ENCODE results near the gene ZNF358. TPM values are rescaled to one million over a fixed set of nuclear protein-coding genes. Genes with fewer than 3 reads are reported as not detected.

The ZNF358 gene
- total and polyA plus RNA-seq, 2 of the 13 experiments (the other 11 are each of a cell fraction or from before 2014, with no cell fraction given), result 9.1 to 37.0 TPM

GRCh38 chr19:7534531-7535046 lies 18.7 kb downstream of the ZNF358 start (continued):
- no peak for TF ChIP-seq PBX3 (CRISPR knock-in tag; IDR thresholded peaks at IDR 0.05; ENCODE audit: borderline replicate concordance)
- TF ChIP-seq NFYB (CRISPR knock-in tag; IDR thresholded peaks at IDR 0.05), result 0 out of 2 replicates have a peak, but pooled peaks have one; percentile 11
- no peak for TF ChIP-seq IRF9 (CRISPR knock-in tag; IDR thresholded peaks at IDR 0.05; ENCODE audit: borderline replicate concordance)
- TF ChIP-seq ZNF768 (CRISPR knock-in tag; IDR thresholded peaks at IDR 0.05), result no peak
- no peak for TF ChIP-seq ZBTB21 (CRISPR knock-in tag; IDR thresholded peaks at IDR 0.05)
- no peak for TF ChIP-seq GLI4 (CRISPR knock-in tag; IDR thresholded peaks at IDR 0.05; ENCODE audit: borderline replicate concordance)
- no peak for TF ChIP-seq CEBPB (IDR thresholded peaks at IDR 0.05; ENCODE audit: borderline replicate concordance, low read depth, low read length)
- no peak for TF ChIP-seq NRL (CRISPR knock-in tag; IDR thresholded peaks at IDR 0.05; ENCODE audit: borderline replicate concordance)
- TF ChIP-seq ZNF577 (CRISPR knock-in tag; IDR thresholded peaks at IDR 0.05; ENCODE audit: borderline replicate concordance, low read depth), result no peak
- no peak for TF ChIP-seq ZGPAT (CRISPR knock-in tag; IDR thresholded peaks at IDR 0.05)
- TF ChIP-seq ZNF850 (CRISPR knock-in tag; conservative IDR thresholded peaks at IDR 0.05), result no peak
- peak; percentile 29; the same call in 1 of the 2 replicates for TF ChIP-seq ZNF501 (CRISPR knock-in tag; IDR thresholded peaks at IDR 0.05)
- no peak for TF ChIP-seq ZNF33A (CRISPR knock-in tag; IDR thresholded peaks at IDR 0.05; ENCODE audit: borderline replicate concordance)
- TF ChIP-seq TEAD3 (CRISPR knock-in tag; optimal IDR thresholded peaks at IDR 0.05; ENCODE audit: borderline replicate concordance), result peak; percentile 94
- no peak for TF ChIP-seq ZIK1 (CRISPR knock-in tag; IDR thresholded peaks at IDR 0.05; ENCODE audit: borderline replicate concordance, low read depth)
- TF ChIP-seq FIP1L1 (IDR thresholded peaks at IDR 0.05; ENCODE audit: borderline replicate concordance, insufficient read depth, low read depth, low read length), result no peak
- peak; percentile 55; the same call in 1 of the 2 replicates for TF ChIP-seq PHF21A (CRISPR knock-in tag; IDR thresholded peaks at IDR 0.05)
- TF ChIP-seq ZNF790 (CRISPR knock-in tag; IDR thresholded peaks at IDR 0.05; ENCODE audit: borderline replicate concordance), result peak; percentile 23; the same call in 1 of the 2 replicates
- no peak for TF ChIP-seq UBTF (CRISPR knock-in tag; IDR thresholded peaks at IDR 0.05)
- no peak for TF ChIP-seq ZNF674 (CRISPR knock-in tag; IDR thresholded peaks at IDR 0.05; ENCODE audit: low read depth)
- TF ChIP-seq ESRRA (CRISPR knock-in tag; IDR thresholded peaks at IDR 0.05; ENCODE audit: low read depth), result no peak
- no peak for TF ChIP-seq PTBP1 (IDR thresholded peaks at IDR 0.05; ENCODE audit: low read depth, low read length, poor library complexity, severe bottlenecking)
- TF ChIP-seq DRAP1 (CRISPR knock-in tag; IDR thresholded peaks at IDR 0.05), result no peak
- no peak for TF ChIP-seq ZNF775 (CRISPR knock-in tag; IDR thresholded peaks at IDR 0.05; ENCODE audit: borderline replicate concordance)

Data from HepG2 (cell line).